Uterus (tissue), 4 donors: ENCODE data around the gene TNS1. TPM values are rescaled to one million over a fixed set of nuclear protein-coding genes. Genes with fewer than 3 reads are reported as not detected.

Experiments
- DNase-seq, 2 donors: peaks; one replicate each; pipeline ENCODE4 v3.0.0-alpha.2; 2019 to 2020
- H3K27ac ChIP-seq, 2 donors: fragments of 200-600 bp; sonication (generic); 1 replicate in 1 of 2; 2 replicates in 1 of 2; pipeline ENCODE4 v1.5.1; 2016 to 2018
- H3K27me3 ChIP-seq, 2 donors: fragments of 200-600 bp; sonication (generic); one replicate each; pipeline ENCODE4 v1.5.1; 2018 to 2019; ENCODE audit warnings: control low read depth in 1 of 2
- H3K36me3 ChIP-seq, 2 donors: fragments of 200-600 bp; sonication (generic); one replicate each; pipeline ENCODE4 v1.5.1; 2019; ENCODE audit warnings: control low read depth in 1 of 2
- H3K4me1 ChIP-seq, 2 donors: fragments of 200-600 bp; sonication (generic); one replicate each; pipeline ENCODE4 v1.5.1; 2018 to 2019; ENCODE audit warnings: control low read depth in 1 of 2
- H3K4me3 ChIP-seq, 2 donors: fragments of 200-600 bp; sonication (generic); 1 replicate in 1 of 2; 2 replicates in 1 of 2; pipeline ENCODE4 v1.5.1; 2018 to 2019; ENCODE audit warnings: mild to moderate bottlenecking in 1 of 2
- H3K9me3 ChIP-seq, 2 donors: fragments of 200-600 bp; sonication (generic); one replicate each; pipeline ENCODE4 v1.5.1; 2019; ENCODE audit warnings: control low read depth in 1 of 2
- POLR2A ChIP-seq, 2 donors: fragments of 450-650 bp; IDR thresholded peaks; one replicate each; pipeline ENCODE4 v1.6.1; 2016; ENCODE audit warnings: antibody characterized with exemption in 2 of 2, mild to moderate bottlenecking in 1 of 2, moderate library complexity in 1 of 2
- intact Hi-C: fragments of 100-400 bp; cut with DNase I; formaldehyde crosslinking; loops from one replicate; pipeline ENCODE4 v1.15.1; 2023; ENCODE audit warnings: low total_unique reads
- total RNA-seq, 4 donors: library from RNA; depleted of rRNA in 3 of 4; stranded (reverse); fragments of >200 nt in 3 of 4; gene quantifications; one replicate each; pipeline versions ENCODE4 v1.1.0 to v1.2.4, GENCODE V29; 2014 to 2023
- TF ChIP-seq, protein P1 (sequence below), 4 experiments: fragments of 200-600 bp in 2 of 4; fragments of 450-650 bp in 2 of 4; sonication (generic) in 2 of 4; IDR thresholded peaks; one replicate each; pipeline ENCODE4 v1.5.1; 2016 to 2019; ENCODE audit warnings: antibody characterized with exemption in 4 of 4, mild to moderate bottlenecking in 2 of 4, moderate library complexity in 1 of 4
- donor health status: DM: yes; HTN: yes; CAD: no.

Gene TNS1
- total RNA-seq, 4 donors from 2014 or later = 144 to 1,338 (median 313) TPM

DNA sequence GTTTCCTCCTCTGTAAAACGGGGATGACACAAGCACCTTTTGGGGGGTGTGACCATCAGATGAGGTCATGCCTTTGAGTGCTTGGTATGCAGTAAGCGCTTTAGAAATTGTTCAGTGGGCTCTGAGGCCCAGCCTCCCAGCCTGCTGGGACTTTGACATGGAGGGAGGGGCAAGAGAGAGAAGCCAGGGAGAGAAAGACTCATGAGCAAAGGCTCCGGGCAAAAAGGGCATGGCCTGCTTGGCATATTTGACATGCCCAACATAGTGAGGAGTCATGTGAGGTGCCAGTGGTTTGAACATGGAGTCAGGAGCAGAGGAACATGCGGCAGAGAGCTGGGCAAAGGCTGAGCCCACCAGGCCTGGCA lies 14.0 kb downstream of the TNS1 start:
- intact Hi-C loops = loop anchor here (5.0 kb wide), 1 partner anchor 102 kb away; no protein-coding TSS in a partner anchor
- Histone ChIP-seq H3K9me3 (no peaks in the 10 kb centered on the region), H3K27me3 (no peaks in the 10 kb centered on the region), H3K27ac (peak overlapping the region; percentile 32 to 75), H3K36me3 (no peaks in the 10 kb centered on the region), H3K4me3 (no peak overlapping the region), H3K4me1 (peaks cover 0 to 16% of the 10 kb centered on the region in 2 donors)
- DNase-seq = no peak
- TF ChIP-seq, protein P1, sequence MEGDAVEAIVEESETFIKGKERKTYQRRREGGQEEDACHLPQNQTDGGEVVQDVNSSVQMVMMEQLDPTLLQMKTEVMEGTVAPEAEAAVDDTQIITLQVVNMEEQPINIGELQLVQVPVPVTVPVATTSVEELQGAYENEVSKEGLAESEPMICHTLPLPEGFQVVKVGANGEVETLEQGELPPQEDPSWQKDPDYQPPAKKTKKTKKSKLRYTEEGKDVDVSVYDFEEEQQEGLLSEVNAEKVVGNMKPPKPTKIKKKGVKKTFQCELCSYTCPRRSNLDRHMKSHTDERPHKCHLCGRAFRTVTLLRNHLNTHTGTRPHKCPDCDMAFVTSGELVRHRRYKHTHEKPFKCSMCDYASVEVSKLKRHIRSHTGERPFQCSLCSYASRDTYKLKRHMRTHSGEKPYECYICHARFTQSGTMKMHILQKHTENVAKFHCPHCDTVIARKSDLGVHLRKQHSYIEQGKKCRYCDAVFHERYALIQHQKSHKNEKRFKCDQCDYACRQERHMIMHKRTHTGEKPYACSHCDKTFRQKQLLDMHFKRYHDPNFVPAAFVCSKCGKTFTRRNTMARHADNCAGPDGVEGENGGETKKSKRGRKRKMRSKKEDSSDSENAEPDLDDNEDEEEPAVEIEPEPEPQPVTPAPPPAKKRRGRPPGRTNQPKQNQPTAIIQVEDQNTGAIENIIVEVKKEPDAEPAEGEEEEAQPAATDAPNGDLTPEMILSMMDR (IDR thresholded peaks at IDR 0.05) = no peak
- no peak for TF ChIP-seq POLR2A (IDR thresholded peaks at IDR 0.05)

DNA sequence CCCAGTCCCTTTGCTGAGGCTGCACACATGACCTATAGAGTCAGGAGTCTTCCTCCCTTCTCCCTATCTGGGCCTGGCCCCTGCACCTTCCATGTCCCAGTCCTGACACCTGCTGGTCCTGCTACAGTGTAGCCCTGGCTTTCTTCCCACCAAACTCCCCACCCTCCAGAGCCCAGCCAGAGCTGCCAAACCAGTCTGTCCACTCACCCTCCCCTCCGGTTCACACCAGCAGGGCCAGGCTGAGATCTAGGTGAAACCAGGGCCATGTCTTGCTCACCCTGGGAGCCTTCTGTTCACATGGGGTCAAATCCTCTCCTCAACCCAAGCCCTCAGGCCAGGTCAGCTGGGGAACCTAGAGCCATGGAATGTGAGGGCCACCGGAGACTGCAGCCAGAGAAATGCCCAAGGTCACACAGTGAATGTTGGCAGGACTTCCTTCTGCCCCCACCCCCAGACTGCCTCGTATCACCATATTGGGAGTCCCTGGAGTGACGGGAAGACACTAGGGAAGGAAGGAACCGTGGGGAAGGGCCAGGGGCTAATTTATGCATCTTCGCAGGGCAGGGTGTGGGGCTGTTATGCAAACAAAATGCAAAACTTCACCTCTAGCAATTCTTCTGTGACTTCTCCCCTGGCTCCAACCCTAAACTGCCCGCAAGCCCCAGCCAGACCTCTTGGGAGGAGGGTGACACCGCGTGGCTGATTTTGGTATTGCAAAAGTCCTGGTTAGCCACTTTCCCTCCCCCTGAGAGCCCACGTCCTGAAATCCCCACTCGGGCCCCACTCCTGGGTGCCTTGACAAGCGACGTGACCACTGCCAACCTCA lies 14.6 kb downstream of the TNS1 start:
- TF ChIP-seq POLR2A (IDR thresholded peaks at IDR 0.05) = no peak
- TF ChIP-seq, protein P1 (IDR thresholded peaks at IDR 0.05) = peak; percentile 90 to 95 (median 95)
- Histone ChIP-seq H3K9me3 (no peaks in the 10 kb centered on the region), H3K4me3 (no peak overlapping the region), H3K27ac (peak overlapping the region; percentile 52 to 75), H3K36me3 (no peaks in the 10 kb centered on the region), H3K4me1 (peaks cover 0 to 16% of the 10 kb centered on the region in 2 donors), H3K27me3 (no peaks in the 10 kb centered on the region)
- DNase-seq = peak; percentile 86 to 91
- intact Hi-C loops = loop anchor here (5.0 kb wide), 1 partner anchor 101 kb away; no protein-coding TSS in a partner anchor

DNA sequence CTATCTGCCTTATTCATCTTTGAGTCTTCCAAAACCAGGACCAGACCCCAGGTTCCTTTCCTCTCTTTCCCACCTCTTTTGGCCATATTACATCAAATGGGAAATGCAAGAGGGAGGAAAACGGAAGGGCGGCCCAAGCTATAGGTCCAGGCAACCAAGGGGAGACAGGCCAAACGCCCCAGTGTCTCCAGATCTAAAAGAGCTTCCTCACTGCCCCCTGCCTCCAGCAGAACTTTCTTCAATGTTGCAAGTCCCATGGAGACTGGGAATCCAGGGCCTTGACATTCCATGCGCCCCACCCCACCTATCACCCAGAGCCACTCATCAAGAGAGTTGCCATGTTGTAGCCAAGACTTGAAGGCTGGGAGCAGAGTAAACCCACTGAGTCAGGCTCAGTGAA lies 15.4 kb downstream of the TNS1 start:
- no peaks in the 10 kb centered on the region for H3K36me3 ChIP-seq
- peak overlapping the region; percentile 52 to 75 for H3K27ac ChIP-seq
- no peaks in the 10 kb centered on the region for H3K9me3 ChIP-seq
- H3K4me1 ChIP-seq = peaks cover 0 to 16% of the 10 kb centered on the region in 2 donors
- intact Hi-C loops = loop anchor here (5.0 kb wide), 1 partner anchor 100 kb away; no protein-coding TSS in a partner anchor
- TF ChIP-seq, protein P1 (IDR thresholded peaks at IDR 0.05) = no peak
- no peak for TF ChIP-seq POLR2A (IDR thresholded peaks at IDR 0.05)
- H3K27me3 ChIP-seq = no peaks in the 10 kb centered on the region
- no peak overlapping the region for H3K4me3 ChIP-seq
- DNase-seq = peak in 1 of 2 donors; percentile 13

DNA sequence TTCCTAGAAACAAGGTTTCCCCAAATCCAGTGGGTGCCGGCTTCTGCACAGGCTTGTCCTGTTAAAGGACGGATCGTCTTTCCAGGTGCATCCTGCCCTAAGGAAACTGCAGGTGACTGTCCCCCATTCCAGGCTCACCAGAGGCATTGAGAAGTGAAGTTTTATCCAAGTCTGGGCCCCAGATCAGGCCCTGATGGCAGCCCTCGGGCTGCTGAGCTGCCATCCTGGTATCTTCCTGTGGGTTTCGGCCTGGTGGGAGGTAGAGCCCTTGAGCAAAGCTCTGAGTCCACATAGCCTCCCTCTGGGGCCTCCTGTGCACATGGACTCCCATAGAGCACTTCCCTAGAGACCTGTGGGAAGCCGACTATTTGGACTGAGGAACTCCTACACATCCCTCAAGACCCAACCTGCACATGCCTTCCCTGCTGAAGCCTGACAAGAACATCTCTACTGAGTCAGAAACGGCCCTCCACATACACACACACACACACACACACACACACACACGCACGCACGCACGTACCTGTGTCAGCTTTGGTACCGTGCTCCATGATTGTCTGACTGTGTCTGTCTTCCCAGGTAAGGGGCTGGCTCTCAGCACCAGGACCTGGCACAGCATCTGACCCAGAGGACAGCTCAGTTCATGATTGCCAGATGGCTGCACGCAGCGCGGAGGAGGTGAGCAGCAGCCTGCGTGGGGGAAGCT lies 16.4 kb downstream of the TNS1 start:
- peak; percentile 32 to 50 for DNase-seq
- no peaks in the 10 kb centered on the region for H3K36me3 ChIP-seq
- intact Hi-C loops = loop anchor here (5.0 kb wide), 1 partner anchor 99 kb away; no protein-coding TSS in a partner anchor
- TF ChIP-seq POLR2A (IDR thresholded peaks at IDR 0.05) = no peak
- TF ChIP-seq, protein P1 (IDR thresholded peaks at IDR 0.05) = no peak
- no peaks in the 10 kb centered on the region for H3K27me3 ChIP-seq
- H3K4me3 ChIP-seq = no peak overlapping the region
- peaks cover 0 to 16% of the 10 kb centered on the region in 2 donors for H3K4me1 ChIP-seq
- peak overlapping the region; percentile 13 to 29 for H3K27ac ChIP-seq
- no peaks in the 10 kb centered on the region for H3K9me3 ChIP-seq
